ENCODE data around the gene MSMO1.

Gene MSMO1

GRCh38 chr4:165361810-165362209 is 34.3 kb downstream of the MSMO1 start:
- no peak for DNase-seq (ENCODE audit: extremely low read depth, low read depth)
- TF ChIP-seq CTCF (IDR thresholded peaks at IDR 0.05; ENCODE audit: low read depth, low read length), result no peak

GRCh38 chr4:165364452-165365080 is 37.1 kb downstream of the MSMO1 start:
- TF ChIP-seq CTCF (IDR thresholded peaks at IDR 0.05; ENCODE audit: low read depth, low read length), result no peak
- no peak for DNase-seq (ENCODE audit: extremely low read depth, low read depth)

- no peak for DNase-seq (ENCODE audit: extremely low read depth, low read depth)
- TF ChIP-seq CTCF (IDR thresholded peaks at IDR 0.05; ENCODE audit: low read depth, low read length), result no peak
Measured at GRCh38 chr4:165367040-165367439, 39.6 kb downstream of the MSMO1 start.

GRCh38 chr4:165368114-165368513 is 40.6 kb downstream of the MSMO1 start:
- TF ChIP-seq CTCF (IDR thresholded peaks at IDR 0.05; ENCODE audit: low read depth, low read length), result no peak
- no peak for DNase-seq (ENCODE audit: extremely low read depth, low read depth)

GRCh38 chr4:165368567-165368966 is 41.1 kb downstream of the MSMO1 start:
- no peak for TF ChIP-seq CTCF (IDR thresholded peaks at IDR 0.05; ENCODE audit: low read depth, low read length)
- no peak for DNase-seq (ENCODE audit: extremely low read depth, low read depth)

- no peak for DNase-seq (ENCODE audit: extremely low read depth, low read depth)
Measured at GRCh38 chr4:165369522-165369921, 42.1 kb downstream of the MSMO1 start.

GRCh38 chr4:165370530-165370929 is 43.1 kb downstream of the MSMO1 start:
- TF ChIP-seq CTCF (IDR thresholded peaks at IDR 0.05; ENCODE audit: low read depth, low read length), result no peak
- no peak for DNase-seq (ENCODE audit: extremely low read depth, low read depth)

More at GRCh38 chr4:165369522-165369921, 42.1 kb downstream of the MSMO1 start:
- TF ChIP-seq CTCF (IDR thresholded peaks at IDR 0.05; ENCODE audit: low read depth, low read length), result no peak

Data from AG09319 (cell line).